UCSD-AML1 (cell line): ENCODE results near the gene EDAR.

Source experiments
- DNase-seq: peaks from one replicate; lab custom pipeline; 2025; ENCODE audit not compliant: unreplicated experiment; lab: John Stamatoyannopoulos, UW

EDAR gene

DNA sequence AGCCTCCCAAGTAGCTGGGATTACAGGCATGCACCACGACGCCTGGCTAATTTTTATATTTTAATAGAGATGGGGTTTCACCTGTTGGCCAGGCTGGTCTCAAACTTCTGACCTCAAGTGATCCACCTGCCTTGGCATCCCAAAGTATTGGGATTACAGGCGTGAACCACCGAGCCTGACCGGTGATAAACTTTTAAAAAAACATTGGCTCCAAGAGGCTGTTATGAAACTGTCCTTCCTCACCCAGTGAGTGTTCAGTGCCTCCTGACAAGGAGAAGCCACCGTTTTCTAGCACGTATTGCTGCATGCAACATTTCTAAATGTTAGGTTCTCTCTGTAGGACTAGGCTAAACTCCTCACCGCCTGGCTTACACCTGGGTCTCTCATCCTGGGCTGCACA lies 63.3 kb downstream of the EDAR start:
- DNase-seq = no peak

DNA sequence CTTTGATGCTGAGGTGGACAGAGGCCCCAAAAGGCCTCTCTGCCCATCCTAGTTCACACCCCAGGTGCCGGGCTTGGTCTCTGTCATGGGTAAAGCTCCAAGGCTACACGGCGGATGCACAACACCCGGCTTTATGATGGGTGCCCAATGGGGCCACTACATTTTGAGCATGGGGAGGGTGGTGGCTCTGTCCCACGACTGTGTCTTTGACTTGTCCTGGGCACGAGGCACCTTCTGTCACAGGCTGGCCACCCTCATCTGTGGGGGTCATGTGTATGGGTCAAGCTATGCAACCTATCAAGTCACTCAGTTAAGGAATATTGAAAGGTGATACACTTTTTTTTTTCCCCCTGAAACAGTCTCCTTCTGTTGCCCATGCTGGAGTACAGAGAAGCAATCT lies 63.7 kb downstream of the EDAR start:
- no peak for DNase-seq

DNA sequence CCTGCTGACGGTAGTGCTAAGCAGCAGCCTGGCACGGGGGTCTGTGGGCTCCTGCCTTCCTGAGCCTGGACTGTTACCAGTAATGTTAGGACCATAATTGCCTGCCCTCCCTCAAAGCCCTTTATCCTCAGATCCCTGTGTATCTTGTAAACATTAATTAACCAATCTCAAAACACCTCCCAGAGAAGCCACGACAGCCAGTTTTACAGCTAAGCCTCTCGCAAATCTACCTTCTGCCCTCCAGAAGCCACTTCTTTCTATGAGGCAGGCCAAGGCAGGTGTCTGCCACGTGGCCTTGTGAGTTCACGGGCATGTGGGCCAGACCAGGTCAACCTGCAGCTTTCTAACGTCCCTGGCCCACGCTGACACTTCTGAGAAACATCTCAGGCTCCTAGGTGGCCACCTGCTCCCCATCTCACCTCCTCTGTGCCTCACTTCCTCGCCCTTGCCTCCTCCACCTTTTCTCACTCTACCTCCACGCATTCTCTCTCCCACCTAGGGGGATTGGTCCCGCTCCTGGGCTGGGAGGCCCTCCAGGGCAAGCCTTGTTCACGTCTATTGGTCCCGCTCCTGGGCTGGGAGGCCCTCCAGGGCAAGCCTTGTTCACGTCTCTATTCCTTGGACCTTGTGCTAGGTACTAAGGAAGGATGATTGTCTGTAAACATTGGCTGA lies 64.3 kb downstream of the EDAR start:
- DNase-seq = no peak

DNA sequence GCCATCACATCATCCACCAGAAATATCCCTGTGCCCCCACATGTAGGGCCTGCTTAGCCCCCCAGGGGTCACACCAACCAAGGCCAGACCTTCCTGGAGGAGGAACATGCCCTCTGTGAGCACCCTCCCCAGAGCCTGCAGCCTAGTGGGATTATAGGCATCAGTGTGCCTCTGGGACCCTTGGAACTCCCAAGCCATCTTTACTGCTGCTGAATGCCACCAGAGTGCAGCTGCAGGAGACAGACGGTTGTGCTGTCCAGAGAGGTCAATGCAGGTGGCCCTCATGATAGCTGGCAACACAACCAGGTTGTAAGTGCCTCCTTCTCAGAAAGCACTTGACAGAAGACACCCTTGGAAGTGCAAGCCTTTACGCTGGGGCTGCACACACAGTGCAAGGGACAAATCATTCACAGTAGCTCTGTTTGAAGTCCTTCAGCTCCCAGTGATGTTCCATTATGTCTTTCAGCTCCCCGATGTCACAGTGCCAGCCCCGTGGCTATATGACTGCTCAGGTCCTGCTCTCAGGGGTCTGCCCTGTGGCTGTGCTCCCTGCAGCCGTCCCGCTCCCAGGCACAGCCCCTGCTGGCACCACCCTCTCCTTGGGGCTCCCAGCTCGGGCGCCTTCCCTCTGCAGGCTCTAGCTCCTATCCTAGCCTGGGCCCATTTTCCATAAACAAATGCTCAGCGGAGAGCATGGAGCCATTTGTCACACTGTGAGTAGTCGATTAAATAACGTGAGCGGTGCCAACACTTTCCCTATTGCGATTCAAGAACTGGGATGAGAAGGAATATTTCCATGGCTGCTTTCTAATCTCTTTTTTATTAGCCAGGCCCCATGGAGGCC lies 65.1 kb downstream of the EDAR start:
- no peak for DNase-seq

DNA sequence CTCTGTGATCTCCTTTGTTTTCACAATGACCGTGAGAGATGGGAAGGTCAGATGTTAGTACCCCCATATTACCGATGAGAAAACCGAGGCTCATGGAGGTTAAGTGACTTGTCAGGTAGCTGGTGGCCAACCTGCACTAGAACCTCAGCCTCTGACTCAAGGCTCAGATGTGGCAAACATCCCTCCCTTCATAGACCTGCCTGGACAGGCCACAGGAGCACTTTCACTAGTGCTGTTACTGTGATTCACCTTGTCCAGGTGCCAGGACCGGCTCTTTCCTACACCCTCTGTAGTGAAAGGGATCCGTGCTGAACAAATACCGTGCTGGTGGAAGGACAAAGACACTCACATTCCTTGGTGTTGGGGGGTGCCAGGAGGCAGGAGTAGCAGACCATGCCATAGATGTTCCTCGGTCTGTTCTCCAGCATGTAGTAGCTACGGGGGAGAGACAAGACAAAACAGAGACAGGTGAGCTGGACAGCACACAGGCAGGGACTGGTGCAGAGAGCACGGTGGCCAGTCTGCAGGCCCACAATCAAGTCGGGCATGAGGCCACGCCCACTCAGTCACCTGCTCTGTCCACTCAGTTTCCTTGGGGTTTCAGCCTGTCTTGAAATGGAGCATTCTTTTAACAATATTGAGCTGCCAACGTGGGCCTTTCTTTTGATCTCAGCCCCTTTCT lies 65.9 kb downstream of the EDAR start:
- DNase-seq = no peak

DNA sequence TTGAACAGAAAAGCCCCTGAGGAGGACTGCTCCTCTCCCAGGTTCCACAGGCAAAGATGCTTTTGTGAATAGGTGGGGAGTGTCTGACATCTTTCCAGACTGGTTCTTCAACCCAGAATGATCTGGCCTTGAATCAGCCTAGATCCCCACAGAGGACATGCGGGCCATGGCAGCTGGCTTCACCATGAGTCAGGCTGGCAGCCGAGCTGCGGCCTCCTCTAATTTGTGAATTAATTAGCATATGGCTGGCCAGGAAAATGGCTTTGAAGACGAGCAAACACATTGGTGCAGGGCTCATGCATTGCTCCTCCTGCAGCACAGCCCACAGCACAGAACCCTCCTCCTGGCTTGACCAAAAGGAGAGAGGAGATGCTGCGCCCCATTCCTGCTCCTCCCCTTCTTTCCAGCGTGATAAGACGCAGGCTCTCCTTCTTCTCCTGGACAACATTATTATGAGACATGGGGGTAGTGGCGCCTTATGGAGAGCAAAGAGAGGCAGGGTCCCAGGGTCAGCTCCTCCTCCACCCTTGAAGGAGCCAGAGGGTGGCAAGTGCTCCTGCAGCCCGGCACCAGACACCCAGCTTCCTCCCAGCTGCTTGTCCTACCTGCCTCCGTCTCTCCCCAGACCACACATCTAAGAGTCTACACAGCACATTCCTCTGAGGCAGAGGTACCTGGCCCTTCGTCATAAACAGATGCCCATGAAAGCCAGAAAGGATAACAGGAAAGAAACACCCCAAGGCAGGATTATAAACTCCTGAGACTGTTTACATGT lies 66.7 kb downstream of the EDAR start:
- no peak for DNase-seq

DNA sequence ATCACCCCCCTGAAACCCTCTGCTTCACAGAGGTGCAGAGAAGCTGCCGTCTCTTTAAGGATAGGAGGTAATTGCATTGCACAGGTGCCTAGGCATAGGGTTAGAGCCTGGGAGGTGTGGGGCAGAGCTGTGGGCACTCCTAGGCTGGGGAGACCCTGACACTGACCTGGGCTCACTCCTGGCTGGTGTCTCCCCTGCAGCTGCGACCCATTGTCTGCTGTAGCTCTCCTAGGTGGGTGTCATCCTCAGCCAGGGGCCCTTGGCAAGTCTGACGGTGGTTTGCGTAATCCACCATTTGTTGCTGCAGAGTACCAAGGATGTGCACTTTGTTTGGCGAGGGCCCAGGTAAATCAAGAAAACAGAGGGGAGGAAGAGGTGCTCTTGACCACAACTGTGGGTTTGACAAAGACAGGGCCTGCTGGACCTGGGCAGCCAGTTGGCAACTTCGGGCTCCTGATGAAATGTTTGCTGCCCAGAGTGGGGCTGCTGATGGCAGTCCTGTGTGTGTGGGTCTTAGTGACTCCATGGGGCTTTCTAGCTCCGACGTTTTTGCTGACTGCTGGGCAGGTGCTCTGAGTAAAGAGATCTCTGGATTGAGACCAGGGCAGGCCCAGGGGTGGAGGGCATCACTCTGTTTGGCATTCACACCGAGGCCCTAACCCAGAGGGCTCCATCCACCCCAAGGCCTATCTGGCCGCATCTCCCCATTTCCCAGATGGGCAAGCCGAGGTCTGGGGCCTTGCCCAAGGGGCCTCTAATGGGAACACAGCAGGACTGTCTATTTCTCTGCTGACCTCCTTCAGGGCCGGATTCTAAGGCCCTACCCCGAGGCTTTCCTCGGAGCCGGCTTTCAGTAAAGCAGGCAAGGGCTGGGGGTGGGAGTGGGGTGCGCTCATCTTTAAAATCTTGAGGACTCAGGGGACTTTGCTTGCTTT lies 67.7 kb downstream of the EDAR start:
- DNase-seq = no peak

DNA sequence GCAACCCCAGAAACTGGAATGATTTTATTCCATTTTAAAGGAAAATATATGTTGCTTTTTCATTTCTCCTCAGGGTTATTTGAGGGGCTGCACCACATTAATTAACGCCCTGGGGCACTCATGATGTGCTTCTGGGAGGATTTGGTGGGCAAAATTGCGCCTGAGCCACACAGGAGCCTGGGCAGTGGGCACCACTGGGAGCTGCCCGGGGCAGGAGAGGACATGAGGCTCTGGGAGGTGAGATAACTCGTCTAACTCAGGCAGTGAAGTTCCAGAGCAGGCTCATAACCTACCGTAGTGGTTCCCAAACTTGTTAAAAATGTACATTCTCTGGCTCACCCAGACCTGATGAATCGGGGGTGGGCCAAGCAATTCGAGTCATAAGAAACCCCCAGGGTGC lies 68.3 kb downstream of the EDAR start:
- DNase-seq = no peak

DNA sequence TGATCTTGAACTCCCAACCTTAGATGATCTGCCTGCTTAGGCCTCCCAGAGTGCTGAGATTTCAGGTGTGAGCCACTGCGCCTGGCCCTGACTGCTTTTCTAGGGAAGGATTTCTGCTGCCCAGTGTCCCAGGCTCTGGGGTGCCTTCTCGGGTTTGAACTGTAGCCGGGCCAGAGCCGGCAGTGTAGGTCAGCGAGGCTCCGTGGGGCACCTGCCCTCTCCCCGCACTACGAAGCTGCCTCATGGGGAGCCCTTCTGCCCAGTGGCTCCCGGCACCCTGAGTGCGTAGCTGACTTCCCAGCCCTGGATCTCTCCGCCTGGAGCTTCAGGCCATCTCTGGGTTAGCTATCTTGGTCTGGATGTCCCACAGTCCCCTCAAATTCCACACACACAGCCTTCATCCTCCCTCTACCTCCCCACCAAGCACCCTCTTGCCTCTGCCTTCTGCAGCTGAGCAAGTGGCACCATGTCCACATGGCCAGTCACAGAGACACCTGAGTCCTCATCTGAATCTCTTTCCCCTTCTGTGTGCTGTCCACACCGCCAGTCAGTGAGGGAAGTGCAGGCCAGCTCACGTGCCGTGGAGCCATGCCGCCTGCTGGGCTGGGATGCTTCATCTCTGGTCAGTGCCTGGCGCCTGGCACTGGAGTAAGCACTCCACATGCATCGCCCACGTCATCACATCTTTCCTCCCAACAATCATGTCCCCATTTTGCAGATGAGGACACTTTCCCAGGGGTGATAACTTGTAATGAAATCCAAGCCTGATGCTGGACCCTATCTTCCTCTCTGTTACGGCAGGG lies 69.2 kb downstream of the EDAR start:
- DNase-seq = no peak

DNA sequence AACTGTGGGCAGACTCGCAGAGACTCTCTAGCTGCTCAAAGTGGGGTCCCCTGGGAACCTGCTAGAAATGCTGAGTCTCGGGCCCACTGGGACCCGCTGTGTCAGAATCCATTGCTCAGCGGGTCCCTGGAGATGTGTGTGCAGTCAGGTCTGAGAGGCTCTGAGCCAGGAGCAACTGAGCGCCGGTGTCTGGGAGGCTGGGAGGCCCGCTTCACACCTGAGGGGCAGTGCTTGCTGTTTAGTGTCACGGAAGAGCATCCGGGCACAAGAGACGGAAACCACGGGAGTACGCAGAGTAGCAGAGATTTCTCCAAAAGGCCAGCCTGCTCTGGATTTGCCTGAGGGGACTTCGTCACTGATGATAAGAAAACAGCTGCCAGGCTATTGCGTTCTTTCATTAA lies 70.1 kb downstream of the EDAR start:
- no peak for DNase-seq

DNA sequence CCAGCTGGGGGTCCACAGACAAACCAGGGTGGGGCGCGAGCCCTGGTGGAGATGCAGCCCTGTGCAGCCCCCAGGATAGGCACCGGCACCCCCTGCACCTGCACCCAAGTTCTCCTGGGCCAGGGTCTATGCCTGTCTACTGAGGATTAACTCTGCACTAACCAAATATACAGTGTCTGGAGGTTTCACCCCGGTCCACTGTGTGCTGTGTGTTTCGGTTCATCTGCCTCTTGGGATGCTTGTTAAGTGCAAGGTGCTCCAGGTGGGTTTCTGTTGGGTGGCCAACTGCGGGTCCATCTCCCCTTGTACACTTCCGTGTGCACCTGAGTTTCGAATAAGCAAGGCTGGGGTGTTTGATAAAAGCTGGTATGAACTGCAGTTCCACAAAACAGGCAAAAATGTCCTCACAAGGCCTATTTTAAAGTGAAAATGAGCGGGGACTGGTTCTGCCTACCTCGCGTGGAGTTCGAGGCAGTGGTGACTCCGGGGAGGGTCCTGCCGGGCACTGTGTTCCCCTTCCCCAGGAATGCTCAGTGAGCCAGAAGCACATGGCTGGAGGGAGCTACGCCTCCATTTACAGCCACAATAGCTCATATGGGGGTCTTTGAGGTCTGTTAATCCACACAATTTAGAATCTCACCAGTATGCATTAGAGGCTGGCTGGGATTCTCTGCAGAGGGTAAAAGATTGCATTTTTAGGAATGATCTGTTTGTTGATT lies 70.7 kb downstream of the EDAR start:
- DNase-seq = no peak

DNA sequence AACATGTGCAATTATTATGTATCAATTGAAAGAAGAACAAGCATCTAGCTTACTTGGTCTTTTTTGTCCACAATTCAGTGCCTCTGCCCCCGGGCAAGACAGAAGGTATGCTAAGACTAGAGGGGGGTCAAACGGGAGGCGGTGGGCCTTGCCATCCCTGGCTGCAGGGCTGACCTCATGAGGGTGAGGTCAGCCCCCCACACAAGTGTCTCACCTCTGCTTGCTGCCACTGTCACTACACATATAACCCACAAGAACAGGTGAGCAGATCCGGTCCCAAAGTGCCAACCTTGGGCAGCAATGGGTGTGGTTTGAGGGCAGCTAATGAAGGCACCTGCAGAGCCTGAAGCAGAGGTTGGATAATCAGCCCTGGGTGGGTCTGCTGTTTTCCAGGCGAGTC lies 71.5 kb downstream of the EDAR start:
- no peak for DNase-seq

DNA sequence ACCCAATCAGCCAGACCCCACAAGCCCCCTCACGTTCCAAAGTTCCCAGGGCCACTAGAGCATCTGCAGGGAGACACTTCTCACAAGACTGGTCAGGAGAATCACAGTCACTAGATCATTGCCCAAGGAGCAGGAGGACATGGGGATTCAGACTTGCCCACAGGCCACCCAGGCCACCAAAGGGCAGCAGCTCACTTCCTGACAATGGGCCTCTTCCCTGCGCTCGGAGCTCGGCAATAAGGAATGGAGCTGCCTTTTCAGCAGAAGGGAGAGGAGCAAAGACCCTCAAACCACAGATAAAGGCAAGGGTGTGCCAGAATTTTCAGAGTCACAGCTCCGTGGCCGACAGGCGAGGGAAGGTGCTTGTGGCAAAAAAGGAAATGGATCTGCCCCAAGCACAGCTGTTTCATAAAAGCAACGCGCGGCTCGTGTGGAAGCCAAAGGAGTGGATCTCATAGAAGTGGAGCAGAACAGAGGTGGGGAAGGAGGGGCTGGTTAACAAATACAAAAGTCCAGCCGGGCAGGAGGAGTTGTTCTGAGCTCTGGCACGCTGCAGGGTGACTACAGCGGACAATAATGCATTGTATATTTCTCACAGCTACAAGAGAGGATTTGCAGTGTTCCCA lies 72.1 kb downstream of the EDAR start:
- DNase-seq = no peak

DNA sequence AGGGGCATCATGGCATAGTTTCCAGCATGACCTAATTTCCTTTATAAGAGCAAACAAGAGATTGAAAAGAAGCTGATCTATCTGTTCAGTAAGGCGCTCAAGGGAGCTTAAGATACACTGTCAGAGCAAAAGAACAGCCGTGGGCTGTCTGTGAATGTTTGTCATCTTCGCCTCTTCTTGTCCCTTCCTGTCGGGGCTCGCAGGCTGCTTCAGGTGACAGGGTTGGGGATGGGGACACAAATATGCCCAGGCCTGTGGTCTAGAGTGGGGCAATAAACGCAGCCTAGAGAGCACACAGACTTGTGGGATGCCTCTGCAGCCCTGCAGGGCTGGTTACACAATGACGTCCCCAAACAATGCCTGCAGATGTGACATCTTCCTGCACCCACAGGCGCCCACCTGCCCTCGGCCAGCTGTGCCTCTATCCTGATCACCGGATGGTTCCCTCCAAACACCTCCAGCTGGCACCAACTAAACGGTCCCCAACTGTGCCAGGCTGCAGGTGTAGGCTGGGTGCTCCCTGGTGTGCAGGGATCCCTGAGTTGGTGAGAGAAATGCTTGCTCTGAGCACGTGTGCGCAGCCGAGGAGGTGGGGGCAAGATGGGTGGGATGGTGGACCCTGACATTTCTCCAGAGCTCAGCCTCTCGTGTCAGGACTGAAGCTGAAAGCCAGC lies 72.8 kb downstream of the EDAR start:
- DNase-seq = no peak

DNA sequence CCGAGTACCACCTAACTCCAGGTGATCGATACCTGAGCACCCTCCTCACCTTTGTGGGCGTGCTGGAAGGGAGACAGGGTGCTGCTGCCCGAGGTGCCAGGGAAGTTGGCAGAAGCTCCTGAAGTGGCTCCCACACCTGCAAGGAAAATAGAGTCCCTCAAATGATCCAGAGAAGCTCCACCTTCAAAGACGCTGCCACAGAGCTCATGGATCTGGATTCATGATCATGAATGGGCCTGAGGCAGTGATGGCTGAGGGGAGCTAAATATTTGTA lies 76.5 kb downstream of the EDAR start:
- no peak for DNase-seq

DNA sequence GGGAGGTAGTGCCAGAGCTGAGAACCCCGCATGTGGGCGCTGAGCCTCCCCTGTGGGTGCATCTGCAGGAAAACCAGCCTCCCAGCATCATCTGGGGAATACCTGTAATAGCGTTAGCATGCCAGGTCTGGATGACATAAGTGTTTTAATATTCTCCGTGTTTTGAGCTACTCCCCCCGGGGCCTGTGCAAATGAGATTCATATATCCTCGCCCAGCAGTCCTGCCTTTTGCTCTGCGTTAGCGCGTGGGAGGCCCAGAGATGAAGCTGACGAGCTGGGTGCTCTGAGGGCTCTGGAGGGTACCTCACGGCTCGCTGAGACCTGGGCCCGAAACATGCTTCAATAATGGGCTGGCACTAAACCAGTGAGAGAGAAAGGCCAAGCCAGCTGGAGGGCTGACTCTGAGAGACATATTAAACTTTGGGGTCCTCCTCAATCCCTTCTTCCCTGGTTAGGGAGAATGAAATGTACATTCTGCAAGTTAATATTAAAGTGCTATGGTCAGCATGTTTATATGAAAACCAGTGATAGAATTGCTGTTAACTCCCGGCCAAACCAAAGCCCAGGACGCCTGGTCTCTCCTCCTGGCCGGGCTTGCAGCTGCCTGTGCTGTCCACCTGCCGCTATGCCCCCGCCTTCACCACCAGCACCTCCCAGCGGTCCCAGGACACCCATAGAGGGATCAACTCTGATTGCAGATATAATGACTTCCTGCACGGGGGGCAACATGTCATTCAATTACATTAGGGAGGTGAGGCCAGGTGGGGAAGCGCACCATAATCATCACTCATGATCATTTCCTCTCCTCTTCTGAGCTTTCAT lies 77.0 kb downstream of the EDAR start:
- no peak for DNase-seq

DNA sequence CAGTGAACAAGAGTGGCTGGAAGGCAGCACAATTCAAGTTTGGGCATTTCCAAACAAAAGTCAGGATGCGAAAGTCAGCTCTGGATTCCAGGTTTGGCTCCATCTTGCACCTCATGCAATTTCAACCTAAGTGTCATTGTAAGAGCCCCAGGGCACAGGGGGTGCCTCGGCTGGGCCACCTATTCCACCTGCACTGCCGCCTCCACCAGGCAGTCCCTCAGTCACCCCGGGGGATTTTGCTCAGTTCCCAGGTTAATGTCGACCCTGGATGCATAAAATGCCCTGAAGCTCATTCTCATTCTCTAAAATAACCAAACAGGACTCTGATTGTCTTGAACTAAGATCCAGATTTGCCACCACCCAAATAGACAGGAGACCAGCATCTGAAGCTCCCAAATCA lies 77.6 kb downstream of the EDAR start:
- no peak for DNase-seq
